SK-N-SH (cell line): ENCODE data around the gene CRTC1.

Experiments
- CTCF ChIP-seq: fragments of 200-600 bp; sonication (generic); IDR thresholded peaks from 2 replicates; pipeline ENCODE4 v1.6.1; 2017; ENCODE audit warnings: antibody characterized with exemption, mild to moderate bottlenecking, moderate library complexity
- EP300 ChIP-seq, 2 experiments: IDR thresholded peaks; 2 replicates each; pipeline versions ENCODE4 v1.4.0 to v1.6.1; 2012; ENCODE audit warnings: borderline replicate concordance in 1 of 2, low read depth in 1 of 2, low read length in 1 of 2
- EZH2phosphoT487 ChIP-seq: fragments of 200-600 bp; sonication (generic); IDR thresholded peaks from 2 replicates; pipeline ENCODE4 v1.6.1; 2017; ENCODE audit warnings: low read depth, mixed run types, mild to moderate bottlenecking, antibody characterized with exemption, moderate library complexity, borderline replicate concordance
- GABPA ChIP-seq: IDR thresholded peaks from 2 replicates; pipeline ENCODE4 v1.4.0; 2012; ENCODE audit warnings: low read depth, mild to moderate bottlenecking
- POLR2AphosphoS5 ChIP-seq: IDR thresholded peaks from 2 replicates; pipeline ENCODE4 v1.6.1; 2012; ENCODE audit warnings: low read depth, low read length
- RAD21 ChIP-seq: IDR thresholded peaks from 2 replicates; pipeline ENCODE4 v1.6.1; 2012; ENCODE audit warnings: mild to moderate bottlenecking, low read length
- RCOR1 ChIP-seq: fragments of 150-350 bp; IDR thresholded peaks from 2 replicates; pipeline ENCODE4 v1.6.1; 2017; ENCODE audit warnings: antibody characterized with exemption, low read length
- SIN3A ChIP-seq: IDR thresholded peaks from 2 replicates; pipeline ENCODE4 v1.6.1; 2012; ENCODE audit warnings: low read depth, mild to moderate bottlenecking, low read length, moderate library complexity, borderline replicate concordance
- TAF1 ChIP-seq: IDR thresholded peaks from 2 replicates; pipeline ENCODE4 v1.6.1; 2012; ENCODE audit warnings: low read depth, mild to moderate bottlenecking, low read length, moderate library complexity, borderline replicate concordance
- TCF12 ChIP-seq: IDR thresholded peaks from 2 replicates; pipeline ENCODE4 v1.4.0; 2012
- YY1 ChIP-seq: IDR thresholded peaks from 2 replicates; pipeline ENCODE4 v1.4.0; 2012; ENCODE audit warnings: low read depth, mild to moderate bottlenecking
- TF ChIP-seq, protein P1 (sequence below): IDR thresholded peaks from 2 replicates; pipeline ENCODE4 v1.6.1; 2012; ENCODE audit warnings: mild to moderate bottlenecking, low read depth, low read length, moderate library complexity
- TF ChIP-seq, protein P2 (sequence below): fragments of 150-350 bp; IDR thresholded peaks from 2 replicates; pipeline ENCODE4 v1.6.1; 2017; ENCODE audit warnings: antibody characterized with exemption, low read length, low read depth, borderline replicate concordance

DNA sequence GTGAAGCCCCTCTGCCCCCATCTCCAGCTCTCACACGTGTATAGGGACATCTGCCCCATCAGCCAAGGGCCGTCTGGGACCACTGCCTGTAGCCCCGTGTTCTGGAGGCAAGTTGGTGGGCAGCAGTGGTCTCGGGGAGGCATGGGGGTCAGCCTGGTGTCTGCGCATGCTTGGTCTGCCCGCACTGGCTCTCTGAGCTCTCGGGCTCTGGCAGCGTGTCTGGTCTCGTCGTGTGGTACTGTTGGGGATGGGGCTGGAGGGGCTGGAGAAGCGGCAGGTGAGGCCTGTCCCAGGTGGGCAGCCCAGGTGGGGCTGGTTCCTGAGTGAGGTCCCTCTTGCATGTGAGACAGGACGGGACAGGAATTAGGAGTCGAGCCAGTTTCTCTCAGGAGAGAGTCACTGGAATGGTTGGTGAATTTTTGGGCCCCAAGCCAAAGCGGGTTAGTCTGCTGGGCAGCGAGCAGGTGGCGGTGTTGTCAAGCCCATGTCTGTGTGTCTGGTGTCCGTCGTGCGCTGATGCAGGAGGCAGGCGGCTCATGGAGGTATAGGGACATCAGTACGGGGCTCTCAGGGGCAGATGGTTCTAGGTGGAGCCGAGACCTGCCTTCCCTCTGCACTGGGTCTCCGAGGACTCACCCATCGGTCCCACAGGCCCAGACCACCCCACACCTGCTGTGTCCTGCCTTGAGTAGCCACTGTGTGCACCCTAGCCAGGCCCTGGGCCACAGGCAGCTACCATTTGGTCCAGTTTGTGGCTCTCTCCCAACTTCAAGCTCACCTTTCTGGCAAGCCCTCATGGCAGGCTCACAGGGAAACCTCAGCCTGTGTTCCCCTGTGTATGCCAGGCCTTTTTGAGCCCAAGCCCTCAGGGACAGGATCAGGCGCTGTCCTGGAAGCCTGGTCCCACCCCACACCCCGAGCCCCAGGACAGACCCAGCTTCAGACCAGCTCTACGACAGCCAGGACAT is 89.4 kb downstream of the CRTC1 start:
- TF ChIP-seq, protein P1, sequence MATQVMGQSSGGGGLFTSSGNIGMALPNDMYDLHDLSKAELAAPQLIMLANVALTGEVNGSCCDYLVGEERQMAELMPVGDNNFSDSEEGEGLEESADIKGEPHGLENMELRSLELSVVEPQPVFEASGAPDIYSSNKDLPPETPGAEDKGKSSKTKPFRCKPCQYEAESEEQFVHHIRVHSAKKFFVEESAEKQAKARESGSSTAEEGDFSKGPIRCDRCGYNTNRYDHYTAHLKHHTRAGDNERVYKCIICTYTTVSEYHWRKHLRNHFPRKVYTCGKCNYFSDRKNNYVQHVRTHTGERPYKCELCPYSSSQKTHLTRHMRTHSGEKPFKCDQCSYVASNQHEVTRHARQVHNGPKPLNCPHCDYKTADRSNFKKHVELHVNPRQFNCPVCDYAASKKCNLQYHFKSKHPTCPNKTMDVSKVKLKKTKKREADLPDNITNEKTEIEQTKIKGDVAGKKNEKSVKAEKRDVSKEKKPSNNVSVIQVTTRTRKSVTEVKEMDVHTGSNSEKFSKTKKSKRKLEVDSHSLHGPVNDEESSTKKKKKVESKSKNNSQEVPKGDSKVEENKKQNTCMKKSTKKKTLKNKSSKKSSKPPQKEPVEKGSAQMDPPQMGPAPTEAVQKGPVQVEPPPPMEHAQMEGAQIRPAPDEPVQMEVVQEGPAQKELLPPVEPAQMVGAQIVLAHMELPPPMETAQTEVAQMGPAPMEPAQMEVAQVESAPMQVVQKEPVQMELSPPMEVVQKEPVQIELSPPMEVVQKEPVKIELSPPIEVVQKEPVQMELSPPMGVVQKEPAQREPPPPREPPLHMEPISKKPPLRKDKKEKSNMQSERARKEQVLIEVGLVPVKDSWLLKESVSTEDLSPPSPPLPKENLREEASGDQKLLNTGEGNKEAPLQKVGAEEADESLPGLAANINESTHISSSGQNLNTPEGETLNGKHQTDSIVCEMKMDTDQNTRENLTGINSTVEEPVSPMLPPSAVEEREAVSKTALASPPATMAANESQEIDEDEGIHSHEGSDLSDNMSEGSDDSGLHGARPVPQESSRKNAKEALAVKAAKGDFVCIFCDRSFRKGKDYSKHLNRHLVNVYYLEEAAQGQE = no peak
- no peak for TF ChIP-seq CTCF
- TF ChIP-seq EZH2phosphoT487 = no peak
- TF ChIP-seq TCF12 = no peak
- no peak for TF ChIP-seq EP300 (IDR thresholded peaks at IDR 0.05; ENCODE audit: borderline replicate concordance in 1 of 2, low read depth in 1 of 2, low read length in 1 of 2)
- TF ChIP-seq, protein P2, sequence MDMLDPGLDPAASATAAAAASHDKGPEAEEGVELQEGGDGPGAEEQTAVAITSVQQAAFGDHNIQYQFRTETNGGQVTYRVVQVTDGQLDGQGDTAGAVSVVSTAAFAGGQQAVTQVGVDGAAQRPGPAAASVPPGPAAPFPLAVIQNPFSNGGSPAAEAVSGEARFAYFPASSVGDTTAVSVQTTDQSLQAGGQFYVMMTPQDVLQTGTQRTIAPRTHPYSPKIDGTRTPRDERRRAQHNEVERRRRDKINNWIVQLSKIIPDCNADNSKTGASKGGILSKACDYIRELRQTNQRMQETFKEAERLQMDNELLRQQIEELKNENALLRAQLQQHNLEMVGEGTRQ = no peak
- no peak for TF ChIP-seq YY1
- no peak for TF ChIP-seq TAF1
- no peak for TF ChIP-seq RCOR1
- no peak for TF ChIP-seq SIN3A
- no peak; the same call in 1 of the 2 replicates for TF ChIP-seq RAD21
- TF ChIP-seq GABPA = no peak
- no peak for TF ChIP-seq POLR2AphosphoS5
